Adipose tissue (tissue), 3 donors: ENCODE results near the gene IGHMBP2. TPM values are rescaled to one million over a fixed set of nuclear protein-coding genes. Genes with fewer than 3 reads are reported as not detected.

Source experiments
- polyA plus RNA-seq, 3 donors: library from polyadenylated mRNA; stranded (reverse); fragments of 200-250 nt; gene quantifications; one replicate each; pipeline ENCODE4 v1.2.3, GENCODE V29; 2013
- donor health status: healthy with polysubstance abuse.
- donor health status: Bipolar disorder and iron deficiency.
- donor health status: healthy.

The IGHMBP2 gene
- polyA plus RNA-seq, 3 donors, result 7.4 to 23.7 (median 11.3) TPM

Other genes starting within 250 kb of the IGHMBP2 start
- 1 to 10 TPM; 1.7 to 5.3 (median 1.7) TPM for gene GAL, start 219.3 kb upstream of the IGHMBP2 start, polyA plus RNA-seq
- gene TESMIN, start 152.4 kb upstream of the IGHMBP2 start, polyA plus RNA-seq, result 1 to 10 TPM in 2 of 3 donors, under 1 TPM in 1; 0.71 to 1.5 (median 1.5) TPM
- gene CPT1A, start 62.0 kb upstream of the IGHMBP2 start, polyA plus RNA-seq, result 10 to 100 TPM in 2 of 3 donors, 1 to 10 TPM in 1; 9.4 to 19.7 (median 11.6) TPM
- gene MRPL21, start 59 bp upstream of the IGHMBP2 start, polyA plus RNA-seq, result 10 to 100 TPM; 51.8 to 69.3 (median 65.1) TPM
- gene MRGPRD, start 77.1 kb downstream of the IGHMBP2 start, polyA plus RNA-seq, result under 1 TPM in 1 of 3 donors, not detected in 2; 0.07 TPM
- gene MRGPRF, start 109.4 kb downstream of the IGHMBP2 start, polyA plus RNA-seq, result 10 to 100 TPM in 2 of 3 donors, 1 to 10 TPM in 1; 2.0 to 34.5 (median 26.1) TPM
- gene TPCN2, start 145.0 kb downstream of the IGHMBP2 start, polyA plus RNA-seq, result 10 to 100 TPM in 1 of 3 donors, 1 to 10 TPM in 2; 5.7 to 16.4 (median 8.8) TPM